IMR-90 (cell line): ENCODE results near the gene PRUNE2. TPM values are rescaled to one million over a fixed set of nuclear protein-coding genes. Genes with fewer than 3 reads are reported as not detected.
A peak's percentile ranks its signal among the peaks of the same experiment; 100 is the strongest.

ENCODE experiments used
- ATAC-seq: fragments of 200-7000 bp; cut with Tn5 transposase; 2 replicates; pipeline ENCODE4 v1.9.1; 2020; ENCODE audit warnings: low read depth, mild to moderate bottlenecking, moderate library complexity
- BruUV-seq: library from RNA; stranded (reverse); fragments of 400-500 nt; replicated peaks from 2 replicates; lab custom pipeline; 2021; lab: Mats Ljungman, UMichigan
- CTCF ChIA-PET: fragments of 300-600 bp; formaldehyde crosslinking; extraction: SDS; loops from one replicate; lab custom pipeline; 2021; ENCODE audit warnings: antibody characterized with exemption; lab: Yijun Ruan, JAX
- POLR2A ChIA-PET: fragments of 300-600 bp; sonication (Branson Sonifier 250); formaldehyde crosslinking; loops from one replicate; lab custom pipeline; 2022; ENCODE audit warnings: antibody characterized with exemption; ENCODE audit not compliant: unreplicated experiment; lab: Charles Lee
- DNase-seq: peaks from one replicate; pipeline ENCODE4 v3.0.0; 2013
- H2AFZ ChIP-seq: replicated peaks from 2 replicates; pipeline ENCODE3; 2013; ENCODE audit warnings: low read length, mild to moderate bottlenecking; ENCODE audit not compliant: poor library complexity
- H2AK5ac ChIP-seq: 2 replicates; pipeline ENCODE4 v1.6.1; 2013; ENCODE audit warnings: low read depth, low read length, inconsistent platforms
- H2AK9ac ChIP-seq: replicated peaks from 2 replicates; pipeline ENCODE3; 2013; ENCODE audit warnings: mild to moderate bottlenecking, low read depth, low read length, moderate library complexity; ENCODE audit not compliant: poor library complexity
- H2BK120ac ChIP-seq: 2 replicates; pipeline ENCODE4 v1.6.1; 2013; ENCODE audit warnings: low read depth, low read length, inconsistent platforms
- H2BK15ac ChIP-seq: 3 replicates; pipeline ENCODE4 v1.6.1; 2013; ENCODE audit warnings: low read depth, low read length, inconsistent platforms
- H2BK20ac ChIP-seq: 2 replicates; pipeline ENCODE4 v1.6.1; 2013; ENCODE audit warnings: low read depth, mild to moderate bottlenecking, inconsistent platforms, low read length, moderate library complexity
- H2BK5ac ChIP-seq: 2 replicates; pipeline ENCODE4 v1.6.1; 2013; ENCODE audit warnings: mild to moderate bottlenecking, low read depth, low read length, inconsistent platforms; ENCODE audit not compliant: poor library complexity, severe bottlenecking
- H3K14ac ChIP-seq: replicated peaks from 2 replicates; pipeline ENCODE4 v1.6.1; 2013; ENCODE audit warnings: low read depth, low read length, inconsistent platforms
- H3K18ac ChIP-seq: 2 replicates; pipeline ENCODE4 v1.6.1; 2013; ENCODE audit warnings: low read depth, low read length, control low read depth
- H3K23ac ChIP-seq: 2 replicates; pipeline ENCODE4 v1.6.1; 2013; ENCODE audit warnings: low read depth, low read length, inconsistent platforms
- H3K27ac ChIP-seq: 2 replicates; pipeline ENCODE4 v1.5.1; 2013; ENCODE audit warnings: mild to moderate bottlenecking, control low read depth, low read length; ENCODE audit not compliant: insufficient read depth
- H3K27me3 ChIP-seq: 2 replicates; pipeline ENCODE4 v1.6.1; 2013; ENCODE audit warnings: low read length; ENCODE audit not compliant: control insufficient read depth, insufficient read depth
- H3K36me3 ChIP-seq: 2 replicates; pipeline ENCODE4 v1.6.1; 2013; ENCODE audit warnings: low read length, mixed read lengths; ENCODE audit not compliant: control insufficient read depth, insufficient read depth
- H3K4ac ChIP-seq: 2 replicates; pipeline ENCODE4 v1.6.1; 2013; ENCODE audit warnings: low read depth, low read length, inconsistent platforms
- H3K4me1 ChIP-seq: 2 replicates; pipeline ENCODE4 v1.6.1; 2013; ENCODE audit warnings: low read length, mixed read lengths; ENCODE audit not compliant: control insufficient read depth, insufficient read depth
- H3K4me2 ChIP-seq: 2 replicates; pipeline ENCODE4 v1.6.1; 2013; ENCODE audit warnings: low read depth, mild to moderate bottlenecking, control low read depth, low read length, moderate library complexity
- H3K4me3 ChIP-seq: 2 replicates; pipeline ENCODE4 v1.5.1; 2013; ENCODE audit warnings: low read depth, mild to moderate bottlenecking, control low read depth, low read length, moderate library complexity; ENCODE audit not compliant: insufficient read depth
- H3K56ac ChIP-seq: 2 replicates; pipeline ENCODE4 v1.6.1; 2013; ENCODE audit warnings: low read length, inconsistent platforms; ENCODE audit not compliant: insufficient read depth; ENCODE audit errors: extremely low read depth
- H3K79me1 ChIP-seq, 2 experiments: 2 replicates each; pipeline ENCODE4 v1.6.1; 2013; ENCODE audit warnings: low read length in 2 of 2, inconsistent platforms in 1 of 2, low read depth in 1 of 2
- H3K9ac ChIP-seq: 2 replicates; pipeline ENCODE4 v1.6.1; 2013; ENCODE audit warnings: low read depth, low read length, control low read depth
- H3K9me1 ChIP-seq: 2 replicates; pipeline ENCODE4 v1.6.1; 2013; ENCODE audit warnings: low read length, inconsistent platforms; ENCODE audit not compliant: insufficient read depth
- H3K9me3 ChIP-seq: 2 replicates; pipeline ENCODE4 v1.6.1; 2013; ENCODE audit warnings: low read length; ENCODE audit not compliant: control insufficient read depth, insufficient read depth
- H4K20me1 ChIP-seq: 2 replicates; pipeline ENCODE4 v1.6.1; 2013; ENCODE audit warnings: low read length, inconsistent platforms; ENCODE audit not compliant: insufficient read depth
- H4K5ac ChIP-seq: 2 replicates; pipeline ENCODE4 v1.6.1; 2013; ENCODE audit warnings: mild to moderate bottlenecking, low read depth, low read length, control low read depth
- H4K8ac ChIP-seq, 2 experiments: 2 replicates each; pipeline ENCODE4 v1.6.1; 2013; ENCODE audit warnings: low read depth in 2 of 2, low read length in 2 of 2, control low read depth in 1 of 2, inconsistent platforms in 1 of 2
- H4K91ac ChIP-seq: 2 replicates; pipeline ENCODE4 v1.6.1; 2013; ENCODE audit warnings: low read depth, low read length, inconsistent platforms; ENCODE audit not compliant: insufficient read depth
- BHLHE40 ChIP-seq: fragments of 150-350 bp; IDR thresholded peaks from 2 replicates; pipeline ENCODE4 v1.6.1; 2016; ENCODE audit warnings: mild to moderate bottlenecking, low read depth, low read length
- CEBPB ChIP-seq: IDR thresholded peaks from 2 replicates; pipeline ENCODE4 v1.6.1; 2012; ENCODE audit warnings: low read depth, low read length, improper control_type of control experiment
- CHD1 ChIP-seq: IDR thresholded peaks from 2 replicates; pipeline ENCODE4 v1.6.1; 2012; ENCODE audit warnings: low read depth, low read length, improper control_type of control experiment
- ELK1 ChIP-seq: fragments of 150-350 bp; IDR thresholded peaks from 2 replicates; pipeline ENCODE4 v1.6.1; 2016; ENCODE audit warnings: low read depth, mild to moderate bottlenecking, low read length, moderate library complexity, borderline replicate concordance
- FOS ChIP-seq: fragments of 150-350 bp; IDR thresholded peaks from 2 replicates; pipeline ENCODE4 v1.6.1; 2016; ENCODE audit warnings: low read depth, low read length
- MAFK ChIP-seq: IDR thresholded peaks from 2 replicates; pipeline ENCODE4 v1.6.1; 2012; ENCODE audit warnings: low read depth, low read length, improper control_type of control experiment
- MAZ ChIP-seq: IDR thresholded peaks from 2 replicates; pipeline ENCODE4 v1.6.1; 2012; ENCODE audit warnings: low read depth, mild to moderate bottlenecking, low read length, improper control_type of control experiment, moderate library complexity, borderline replicate concordance
- MXI1 ChIP-seq: IDR thresholded peaks from 2 replicates; pipeline ENCODE4 v1.6.1; 2012; ENCODE audit warnings: low read depth, mild to moderate bottlenecking, low read length, moderate library complexity, borderline replicate concordance
- NFE2L2 ChIP-seq: fragments of 150-350 bp; IDR thresholded peaks from 2 replicates; pipeline ENCODE4 v1.6.1; 2016; ENCODE audit warnings: low read depth, mild to moderate bottlenecking, low read length
- RAD21 ChIP-seq: IDR thresholded peaks from 2 replicates; pipeline ENCODE4 v1.6.1; 2012; ENCODE audit warnings: low read length, improper control_type of control experiment
- RFX5 ChIP-seq: IDR thresholded peaks from 2 replicates; pipeline ENCODE4 v1.8.0; 2012; ENCODE audit warnings: low read depth, mild to moderate bottlenecking, low read length, moderate library complexity
- SMC3 ChIP-seq: fragments of 150-350 bp; IDR thresholded peaks from 2 replicates; pipeline ENCODE4 v1.6.1; 2016; ENCODE audit warnings: low read depth, mild to moderate bottlenecking, antibody characterized with exemption, low read length, moderate library complexity
- USF2 ChIP-seq: fragments of 150-350 bp; IDR thresholded peaks from 2 replicates; pipeline ENCODE4 v1.6.1; 2017; ENCODE audit warnings: mild to moderate bottlenecking, antibody characterized with exemption, low read length, low read depth
- WGBS, 2 experiments: methylation state at CpG; one replicate each; pipeline versions ENCODE4 v1.1.5 to v1.1.7; 2013; ENCODE audit warnings: missing lambda C conversion rate in 2 of 2; ENCODE audit not compliant: insufficient read length in 1 of 2; ENCODE audit errors: extremely low coverage in 2 of 2; 5-methylcytosine and 5-hydroxymethylcytosine counted together
- dilution Hi-C: fragments of 300-500 bp; cut with HindIII; formaldehyde crosslinking; loops from one replicate; pipeline ENCODE4 v1.14.3; 2018; ENCODE audit warnings: low sequenced_read_pairs; ENCODE audit not compliant: unreplicated experiment
- in situ Hi-C: fragments of 300-500 bp; cut with MboI; formaldehyde crosslinking; loops from 3 replicates; pipeline ENCODE4 v1.14.3; 2019; ENCODE audit warnings: low sequenced_read_pairs, inconsistent platforms, mixed read lengths
- intact Hi-C: fragments of 100-400 bp; cut with micrococcal nuclease; formaldehyde crosslinking; loops from 2 replicates; pipeline ENCODE4 v1.10.0; 2022
- polyA plus RNA-seq, 3 experiments: library from polyadenylated mRNA; depleted of rRNA; stranded (reverse); fragments of >200 nt; gene quantifications; 2 replicates each; pipeline ENCODE4 v1.2.3, GENCODE V29; 2012; ENCODE audit warnings: low replicate concordance in 1 of 3
- total RNA-seq: library from RNA; depleted of rRNA; stranded (reverse); fragments of >200 nt; gene quantifications from 2 replicates; pipeline ENCODE4 v1.2.3, GENCODE V29; 2012

PRUNE2 gene
- total and polyA plus RNA-seq, 2 of the 4 experiments (the other 2 are of a cell fraction): 0.70 to 1.6 TPM

GRCh38 chr9:76654575-76654974 is 251.3 kb downstream of the PRUNE2 start:
- POLR2A ChIA-PET: no interaction called here
- Histone ChIP-seq H3K9me3 (no peaks in the 10 kb centered on the region), H3K4me3 (no peak overlapping the region), H3K27me3 (no peaks in the 10 kb centered on the region), H3K9me1 (peaks cover 6% of the 10 kb centered on the region; the same call in 1 of the 2 replicates), H3K79me1 (no peaks in the 10 kb centered on the region), H3K4me2 (peak overlapping the region; percentile 43; the same call in 1 of the 2 replicates), H3K56ac (no peak overlapping the region), H4K8ac (no peak overlapping the region), H2BK120ac (no peak overlapping the region), H3K18ac (no peak overlapping the region), H4K91ac (no peak overlapping the region), H2AFZ (no peak overlapping the region), H4K20me1 (no peaks in the 10 kb centered on the region), H2BK20ac (no peak overlapping the region), H2BK5ac (peak overlapping the region; percentile 87), H2AK5ac (no peak overlapping the region), H2BK15ac (no peak overlapping the region), H3K4ac (no peak overlapping the region; the same call in 1 of the 2 replicates), H3K9ac (no peak overlapping the region), H3K36me3 (no peaks in the 10 kb centered on the region), H3K4me1 (peaks cover 15% of the 10 kb centered on the region), H3K27ac (peak overlapping the region; percentile 78; the same call in 1 of the 2 replicates), H2AK9ac (no peak overlapping the region), H3K14ac (no peak overlapping the region), H4K5ac (no peak overlapping the region), H3K23ac (no peak overlapping the region)
- dilution Hi-C loops: no loop called here
- ATAC-seq: peak; percentile 94
- no CpG with 5 or more reads among the region's 1 CpG for WGBS, 2 experiments
- BruUV-seq: no TSS peak
- CTCF ChIA-PET: no interaction called here
- intact Hi-C loops: no loop called here
- TF ChIP-seq ELK1 (no peak), MAFK (peak; percentile 23; the same call in 1 of the 2 replicates), BHLHE40 (peak; percentile 66), MXI1 (no peak), USF2 (peak; percentile 28), RAD21 (no peak), RFX5 (no peak), MAZ (no peak), SMC3 (no peak), CEBPB (peak; percentile 84), NFE2L2 (no peak; the same call in 1 of the 2 replicates), CHD1 (no peak), FOS (peak; percentile 76)
- in situ Hi-C loops: no loop called here
- peak; percentile 97 for DNase-seq
